Activated naive CD4-positive, alpha-beta T cell treated with anti-CD3 and anti-CD28 coated beads, Interleukin-2, amount 10 ng/mL, durations not matched to agents 7 days and 5 days (primary cell): ENCODE data around the gene RXRA.
"Not testable (repeated sequence)": the region's sequence is repeated elsewhere in the genome, so short reads cannot be mapped to it uniquely, and the experiment has no call there.

ENCODE experiments used
- CTCF ChIA-PET: fragments of 350-600 bp; sonication (Branson Sonifier 250); formaldehyde crosslinking; loops from one replicate; lab custom pipeline; 2021; ENCODE audit warnings: antibody characterized with exemption; lab: Charles Lee
- DNase-seq: peaks from one replicate; pipeline ENCODE4 v3.0.0-alpha.2; 2020
- H3K27ac Mint-ChIP-seq: one replicate; pipeline ENCODE4 v1.8.0; 2021; ENCODE audit warnings: mild to moderate bottlenecking, moderate library complexity, mixed read lengths
- H3K27me3 Mint-ChIP-seq: one replicate; pipeline ENCODE4 v1.8.0; 2021; ENCODE audit warnings: mild to moderate bottlenecking, mixed read lengths
- H3K36me3 Mint-ChIP-seq: one replicate; pipeline ENCODE4 v1.8.0; 2021; ENCODE audit warnings: mixed read lengths
- H3K4me1 Mint-ChIP-seq: one replicate; pipeline ENCODE4 v1.8.0; 2021; ENCODE audit warnings: mixed read lengths
- H3K4me3 Mint-ChIP-seq: one replicate; pipeline ENCODE4 v1.8.0; 2021; ENCODE audit warnings: mild to moderate bottlenecking, moderate library complexity, mixed read lengths
- H3K9me3 Mint-ChIP-seq: one replicate; pipeline ENCODE4 v1.8.0; 2021; ENCODE audit warnings: mixed read lengths

The RXRA gene

DNA sequence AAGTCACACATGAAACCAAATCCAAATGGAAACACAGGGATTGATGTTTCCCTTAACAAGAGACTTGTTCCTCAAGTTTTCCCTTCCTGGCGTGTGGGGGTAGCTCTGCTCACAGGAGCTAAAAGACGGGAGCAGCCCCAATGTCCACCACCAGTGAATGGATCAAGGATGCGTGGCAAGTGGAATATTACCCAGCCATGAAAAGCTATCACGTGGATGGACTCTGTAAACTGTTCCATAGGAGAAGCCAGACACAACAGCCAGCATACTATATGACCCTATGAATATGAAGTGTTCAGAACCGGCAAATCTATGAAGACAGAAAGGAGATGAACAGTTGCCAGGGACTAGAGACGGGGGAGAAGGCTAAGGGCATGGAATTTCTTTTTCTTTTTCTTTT is 28.3 kb upstream of the RXRA start:
- Mint-ChIP-seq H3K9me3 (no peaks in the 10 kb centered on the region), H3K4me3 (no peak overlapping the region), H3K27me3 (peaks cover 56% of the 10 kb centered on the region), H3K4me1 (peaks cover 23% of the 10 kb centered on the region), H3K27ac (no peak overlapping the region), H3K36me3 (no peaks in the 10 kb centered on the region)
- CTCF ChIA-PET = no interaction called here
- no peak for DNase-seq

- Mint-ChIP-seq H3K9me3 (no peaks in the 10 kb centered on the region), H3K27me3 (peaks cover 51% of the 10 kb centered on the region), H3K27ac (no peak overlapping the region), H3K36me3 (no peaks in the 10 kb centered on the region), H3K4me1 (peaks cover 23% of the 10 kb centered on the region), H3K4me3 (no peak overlapping the region)
- DNase-seq = no peak
- CTCF ChIA-PET = no interaction called here
These were observed 27.2 kb upstream of the RXRA start for GRCh38 chr9:134299068-134299467.

DNA sequence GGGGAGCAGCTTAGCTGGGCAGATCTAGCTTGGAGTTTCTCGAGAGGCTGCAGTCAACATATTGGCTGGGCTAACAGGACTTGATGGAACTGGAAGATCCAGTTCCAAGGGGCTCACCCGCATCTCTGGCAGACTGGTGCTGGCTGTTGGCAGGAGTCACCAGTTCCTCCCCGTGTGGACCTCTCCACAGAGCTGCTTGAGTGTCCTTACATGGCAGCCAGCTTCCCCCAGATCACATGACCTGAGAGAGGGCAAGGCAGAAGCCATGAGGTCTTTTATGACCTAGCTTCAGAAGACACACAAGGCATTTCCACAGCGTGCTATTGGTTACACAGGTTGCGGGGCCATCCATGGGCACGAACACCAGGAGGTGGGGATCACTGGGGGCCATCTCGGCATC is 26.4 kb upstream of the RXRA start:
- H3K27ac Mint-ChIP-seq = no peak overlapping the region
- CTCF ChIA-PET = no interaction called here
- peaks cover 23% of the 10 kb centered on the region for H3K4me1 Mint-ChIP-seq
- DNase-seq = no peak
- H3K9me3 Mint-ChIP-seq = no peaks in the 10 kb centered on the region
- no peaks in the 10 kb centered on the region for H3K36me3 Mint-ChIP-seq
- H3K27me3 Mint-ChIP-seq = peaks cover 47% of the 10 kb centered on the region
- H3K4me3 Mint-ChIP-seq = no peak overlapping the region

- no peaks in the 10 kb centered on the region for H3K9me3 Mint-ChIP-seq
- peaks cover 32% of the 10 kb centered on the region for H3K27me3 Mint-ChIP-seq
- CTCF ChIA-PET = no interaction called here
- H3K4me3 Mint-ChIP-seq = no peak overlapping the region
- no peaks in the 10 kb centered on the region for H3K36me3 Mint-ChIP-seq
- H3K4me1 Mint-ChIP-seq = peaks cover 23% of the 10 kb centered on the region
- peak overlapping the region; percentile 58 for H3K27ac Mint-ChIP-seq
- peak; percentile 73 for DNase-seq
These were observed 24.7 kb upstream of the RXRA start for GRCh38 chr9:134301387-134302129.

DNA sequence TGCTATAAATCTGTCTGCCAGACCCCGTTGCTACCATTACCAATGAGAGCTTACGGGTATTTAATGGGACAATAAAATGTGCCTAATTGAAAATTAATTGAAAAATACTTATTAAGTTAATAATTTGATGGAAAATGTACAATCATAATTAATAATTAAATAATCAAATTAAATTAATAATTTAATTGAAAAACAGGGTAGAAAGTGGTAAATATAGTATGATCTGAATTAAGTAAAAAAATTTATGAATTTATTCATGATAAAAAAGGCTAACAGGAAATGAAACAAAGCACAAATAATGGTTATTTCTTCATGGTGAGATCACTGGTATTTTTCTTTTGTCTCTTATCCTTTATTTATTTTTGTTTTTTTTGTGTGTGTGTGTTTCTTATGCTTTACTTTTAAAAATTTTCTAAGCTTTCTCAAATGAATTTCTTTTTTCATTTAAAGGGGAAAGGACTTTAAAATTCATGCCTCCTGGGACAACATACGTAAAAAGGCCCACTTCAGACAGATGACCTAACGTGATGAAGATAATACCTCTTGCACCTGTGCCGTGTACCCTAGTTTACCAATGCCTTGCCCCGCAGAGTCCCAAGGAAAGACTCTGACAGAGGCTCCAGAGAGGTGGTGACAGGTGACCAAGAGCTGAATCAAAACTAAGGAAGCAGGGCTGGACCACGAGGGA is 24.0 kb upstream of the RXRA start:
- H3K27me3 Mint-ChIP-seq = peaks cover 31% of the 10 kb centered on the region
- H3K36me3 Mint-ChIP-seq = no peaks in the 10 kb centered on the region
- DNase-seq = no peak
- H3K9me3 Mint-ChIP-seq = no peaks in the 10 kb centered on the region
- H3K27ac Mint-ChIP-seq = no peak overlapping the region
- H3K4me3 Mint-ChIP-seq = no peak overlapping the region
- H3K4me1 Mint-ChIP-seq = peaks cover 23% of the 10 kb centered on the region
- CTCF ChIA-PET = no interaction called here

DNA sequence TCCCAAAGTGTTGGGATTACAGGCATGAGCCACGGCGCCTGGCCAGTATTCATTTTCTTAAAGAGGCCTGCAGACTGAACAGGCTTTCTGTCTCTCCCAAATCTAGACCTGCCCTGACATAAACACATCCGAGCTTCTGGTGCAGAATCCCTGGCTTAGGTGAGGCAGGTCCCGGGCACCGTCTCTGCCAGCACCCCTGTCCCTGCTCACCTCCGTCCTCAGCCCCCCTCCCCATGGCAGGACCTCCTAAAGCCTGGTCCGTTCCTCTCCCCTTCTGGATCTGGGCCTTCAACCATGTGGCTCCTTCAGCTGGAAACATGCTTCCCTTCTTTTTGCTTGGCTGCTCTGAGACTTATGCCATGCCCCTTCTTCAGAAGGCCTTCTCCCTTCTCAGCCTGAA is 22.7 kb upstream of the RXRA start:
- Mint-ChIP-seq H3K27me3 (peaks cover 35% of the 10 kb centered on the region), H3K9me3 (peaks cover 2% of the 10 kb centered on the region), H3K4me1 (peaks cover 23% of the 10 kb centered on the region), H3K27ac (no peak overlapping the region), H3K36me3 (no peaks in the 10 kb centered on the region), H3K4me3 (no peak overlapping the region)
- CTCF ChIA-PET = no interaction called here
- DNase-seq = no peak

DNA sequence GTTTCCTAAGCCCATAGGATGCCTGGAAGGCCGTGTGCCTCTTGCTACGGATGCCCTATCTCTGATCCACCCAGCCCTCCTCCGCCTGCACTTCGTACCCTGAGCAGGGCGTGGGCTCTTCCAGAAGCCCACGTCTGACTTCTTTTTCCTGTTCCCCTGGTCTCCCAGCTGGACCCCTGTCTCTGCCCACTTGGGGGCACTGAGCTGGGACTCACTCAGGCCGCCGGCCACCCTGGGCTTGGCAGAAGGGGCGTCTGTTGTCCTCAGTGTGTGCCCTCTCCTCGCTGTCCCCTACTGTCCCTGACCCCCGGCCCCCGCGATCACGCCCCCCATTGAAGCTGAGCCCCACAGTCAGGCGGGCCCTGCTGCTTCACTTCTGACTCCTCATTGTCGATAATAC is 22.0 kb upstream of the RXRA start:
- H3K36me3 Mint-ChIP-seq = no peaks in the 10 kb centered on the region
- no peak overlapping the region for H3K4me3 Mint-ChIP-seq
- H3K27ac Mint-ChIP-seq = no peak overlapping the region

DNA sequence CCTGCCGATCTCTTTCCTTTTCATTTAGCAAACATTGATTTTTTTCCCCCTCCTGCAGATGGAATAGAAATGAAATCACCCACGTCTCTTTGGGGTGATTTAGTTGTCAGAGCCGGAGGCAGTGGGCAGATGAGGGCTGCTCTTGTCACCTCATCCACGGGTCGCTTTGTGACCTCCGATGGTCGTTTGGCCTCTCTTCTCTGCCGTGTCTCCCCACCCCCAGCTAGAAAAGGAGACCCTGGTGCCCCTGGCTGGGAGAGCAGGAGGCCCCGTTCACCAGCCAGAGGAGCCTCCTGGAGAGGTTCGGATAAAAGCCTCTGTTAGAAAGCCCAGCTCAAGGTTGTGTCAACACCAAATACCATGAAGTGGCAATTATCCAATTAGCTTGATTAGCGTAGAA is 21.6 kb upstream of the RXRA start:
- no peak overlapping the region for H3K27ac Mint-ChIP-seq
- peaks cover 23% of the 10 kb centered on the region for H3K4me1 Mint-ChIP-seq
- no peak for DNase-seq
- H3K36me3 Mint-ChIP-seq = no peaks in the 10 kb centered on the region
- peaks cover 2% of the 10 kb centered on the region for H3K9me3 Mint-ChIP-seq
- CTCF ChIA-PET = no interaction called here
- H3K4me3 Mint-ChIP-seq = no peak overlapping the region
- peaks cover 28% of the 10 kb centered on the region for H3K27me3 Mint-ChIP-seq

More for the DNA sequence above, 22.0 kb upstream of the RXRA start:
- Mint-ChIP-seq H3K4me1 (peaks cover 23% of the 10 kb centered on the region), H3K9me3 (peaks cover 2% of the 10 kb centered on the region), H3K27me3 (peaks cover 30% of the 10 kb centered on the region)
- DNase-seq = no peak
- CTCF ChIA-PET = no interaction called here

DNA sequence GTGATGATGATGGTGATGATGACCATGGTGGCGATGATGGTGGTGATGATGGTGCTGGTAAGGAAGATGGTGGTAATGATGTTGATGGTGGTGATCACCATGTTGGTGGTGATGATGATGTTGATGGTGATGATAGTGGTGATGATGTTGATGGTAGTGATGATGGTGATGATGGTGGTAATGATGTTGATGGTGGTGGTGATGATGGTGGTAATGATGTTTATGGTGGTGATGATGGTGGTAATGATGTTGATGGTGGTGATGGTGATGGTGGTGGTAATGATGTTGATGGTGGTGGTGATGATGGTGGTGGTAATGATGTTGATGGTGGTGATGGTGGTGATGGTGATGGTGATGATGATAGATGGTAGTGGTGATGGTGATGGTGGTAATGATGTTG is 20.7 kb upstream of the RXRA start:
- Mint-ChIP-seq H3K36me3 (no peaks in the 10 kb centered on the region), H3K4me3 (no peak overlapping the region), H3K9me3 (peaks cover 2% of the 10 kb centered on the region), H3K4me1 (peaks cover 17% of the 10 kb centered on the region), H3K27me3 (peaks cover 20% of the 10 kb centered on the region), H3K27ac (no peak overlapping the region)
- CTCF ChIA-PET = no interaction called here
- DNase-seq = no peak

DNA sequence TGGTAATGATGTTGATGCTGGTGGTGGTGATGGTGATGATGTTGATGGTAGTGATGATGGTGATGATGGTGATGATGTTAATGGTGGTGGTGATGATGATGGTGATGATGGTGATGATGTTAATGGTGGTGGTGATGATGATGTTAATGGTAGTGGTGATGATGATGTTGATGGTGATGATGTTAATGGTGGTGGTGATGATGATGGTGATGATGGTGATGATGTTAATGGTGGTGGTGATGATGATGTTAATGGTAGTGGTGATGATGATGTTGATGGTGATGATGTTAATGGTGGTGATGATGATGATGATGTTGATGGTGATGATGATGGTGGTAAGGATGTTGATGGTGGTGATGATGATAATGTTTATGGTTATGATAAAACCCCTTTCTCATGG is 20.2 kb upstream of the RXRA start:
- DNase-seq, H3K9me3 Mint-ChIP-seq, H3K27ac Mint-ChIP-seq, CTCF ChIA-PET, H3K36me3 Mint-ChIP-seq, H3K4me3 Mint-ChIP-seq: not testable (repeated sequence)
- H3K27me3 Mint-ChIP-seq = peaks cover 16% of the 10 kb centered on the region
- H3K4me1 Mint-ChIP-seq = peaks cover 13% of the 10 kb centered on the region

DNA sequence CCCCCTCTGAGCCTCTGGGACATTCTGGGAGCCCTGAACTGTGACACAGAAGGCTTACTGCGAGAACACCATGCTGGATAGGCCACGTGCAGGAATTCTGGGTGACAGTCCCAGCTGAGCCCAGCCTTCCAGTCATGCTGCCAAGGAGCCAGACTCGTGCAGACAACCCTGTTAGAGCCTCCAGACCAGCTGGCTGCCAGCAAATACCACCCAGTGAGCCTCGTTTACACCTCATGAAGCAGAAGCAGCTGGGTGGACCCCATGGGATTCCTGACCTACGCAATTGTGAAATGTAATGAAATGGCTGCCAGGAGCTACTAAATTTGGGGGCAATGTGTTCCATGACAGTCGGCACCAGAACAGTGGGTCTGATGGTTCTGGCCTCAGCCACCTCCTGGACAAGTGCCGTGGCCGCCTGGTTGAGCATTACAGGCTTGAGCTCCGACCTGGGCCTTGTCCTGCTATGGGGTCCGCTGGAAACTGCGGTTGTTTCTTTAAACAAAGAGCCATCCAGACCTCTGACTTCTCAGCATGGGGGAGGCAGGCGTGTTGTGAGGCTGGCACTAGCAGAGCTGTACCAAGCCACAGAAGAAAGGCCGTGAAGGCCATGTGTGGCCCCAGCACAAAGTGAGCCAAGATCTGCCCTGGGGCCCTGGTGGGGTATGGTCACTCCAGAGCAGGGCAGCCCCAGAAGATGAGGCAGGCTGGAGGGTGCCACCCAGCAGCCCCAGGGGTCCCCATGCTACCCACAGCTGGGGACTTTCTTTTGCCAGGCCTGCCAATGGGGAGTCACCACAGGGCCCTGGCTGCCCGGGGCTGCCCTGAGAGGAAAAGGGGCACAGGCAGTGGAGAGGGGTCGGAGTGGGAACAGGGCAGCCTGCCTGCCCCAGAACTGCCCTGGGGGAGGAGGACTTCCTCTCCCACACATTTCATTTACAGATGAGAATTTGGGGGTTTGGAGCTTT is 19.3 kb upstream of the RXRA start:
- no peak overlapping the region for H3K27ac Mint-ChIP-seq
- H3K4me1 Mint-ChIP-seq = peaks cover 5% of the 10 kb centered on the region
- no peaks in the 10 kb centered on the region for H3K36me3 Mint-ChIP-seq
- H3K27me3 Mint-ChIP-seq = peaks cover 9% of the 10 kb centered on the region
- CTCF ChIA-PET = no interaction called here
- DNase-seq = no peak
- no peak overlapping the region for H3K4me3 Mint-ChIP-seq
- H3K9me3 Mint-ChIP-seq = peaks cover 5% of the 10 kb centered on the region

GRCh38 chr9:134307674-134308638 is 18.3 kb upstream of the RXRA start:
- no peak for DNase-seq
- H3K36me3 Mint-ChIP-seq = no peaks in the 10 kb centered on the region
- H3K4me3 Mint-ChIP-seq = no peak overlapping the region
- peaks cover 5% of the 10 kb centered on the region for H3K9me3 Mint-ChIP-seq
- H3K27ac Mint-ChIP-seq = no peak overlapping the region
- CTCF ChIA-PET = no interaction called here
- peaks cover 13% of the 10 kb centered on the region for H3K27me3 Mint-ChIP-seq
- no peaks in the 10 kb centered on the region for H3K4me1 Mint-ChIP-seq

DNA sequence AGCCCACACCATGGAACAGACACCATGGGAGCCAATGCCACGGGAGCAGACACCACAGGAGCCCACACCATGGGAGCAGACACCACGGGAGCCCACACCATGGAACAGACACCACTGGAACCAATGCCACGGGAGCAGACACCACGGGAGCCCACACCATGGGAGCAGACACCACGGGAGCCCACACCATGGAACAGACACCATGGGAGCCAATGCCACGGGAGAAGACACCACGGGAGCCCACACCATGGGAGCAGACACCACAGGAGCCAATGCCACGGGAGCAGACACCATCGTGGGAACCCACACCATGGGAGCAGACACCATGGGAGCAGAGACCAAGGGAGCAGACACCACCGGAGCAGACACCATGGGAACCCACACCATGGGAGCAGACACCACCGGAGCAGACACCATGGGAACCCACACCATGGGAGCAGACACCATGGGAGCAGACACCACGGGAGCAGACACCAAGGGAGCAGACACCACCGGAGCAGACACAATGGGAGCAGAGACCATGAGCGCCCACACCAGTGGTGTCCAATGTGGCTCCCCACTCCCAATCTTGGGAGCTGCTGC is 17.5 kb upstream of the RXRA start:
- peaks cover 17% of the 10 kb centered on the region for H3K27me3 Mint-ChIP-seq
- H3K4me1 Mint-ChIP-seq, H3K36me3 Mint-ChIP-seq, H3K27ac Mint-ChIP-seq, CTCF ChIA-PET, H3K4me3 Mint-ChIP-seq, DNase-seq, H3K9me3 Mint-ChIP-seq: not testable (repeated sequence)
